B cell (primary cell): Measurements from ENCODE around the gene SYT14. TPM values are rescaled to one million over a fixed set of nuclear protein-coding genes. Genes with fewer than 3 reads are reported as not detected.

Experiments
- ATAC-seq: fragments of 200-7000 bp; cut with Tn5 transposase; one replicate; pipeline ENCODE4 v1.10.0; 2021; ENCODE audit warnings: low read depth, mild to moderate bottlenecking, moderate number of reproducible peaks, moderate library complexity
- CTCF ChIA-PET: fragments of 350-600 bp; sonication (Branson Sonifier 250); formaldehyde crosslinking; loops from one replicate; lab custom pipeline; 2021; ENCODE audit warnings: antibody characterized with exemption, inconsistent platforms; lab: Charles Lee
- POLR2A ChIA-PET: fragments of 350-600 bp; sonication (Branson Sonifier 250); formaldehyde crosslinking; loops from one replicate; lab custom pipeline; 2021; ENCODE audit warnings: antibody characterized with exemption; lab: Charles Lee
- DNase-seq: peaks from one replicate; pipeline ENCODE4 v3.0.0; 2013
- H2AFZ ChIP-seq: 2 replicates; pipeline ENCODE4 v1.6.1; 2012; ENCODE audit warnings: mild to moderate bottlenecking, low read depth, low read length; ENCODE audit not compliant: insufficient read depth, poor library complexity, severe bottlenecking
- H3K27ac ChIP-seq, 2 donors: 1 replicate in 1 of 2; 2 replicates in 1 of 2; pipeline ENCODE4 v1.5.1; 2012 to 2013; ENCODE audit warnings: low read length in 2 of 2, mild to moderate bottlenecking in 2 of 2, moderate library complexity in 1 of 2
- H3K27me3 ChIP-seq, 4 experiments: fragments of 200-600 bp in 1 of 4; sonication (generic) in 1 of 4; replicated peaks in 1 of 4; 1 replicate in 2 of 4; 2 replicates in 2 of 4; pipeline versions ENCODE4 v1.6.1 to v1.7.0; 2013 to 2016; ENCODE audit warnings: low read length in 3 of 4, mild to moderate bottlenecking in 2 of 4, mixed read lengths in 1 of 4, moderate library complexity in 1 of 4; ENCODE audit not compliant: insufficient read depth in 4 of 4, control insufficient read depth in 3 of 4; ENCODE audit errors: control extremely low read depth in 1 of 4
- H3K36me3 ChIP-seq, 2 experiments: replicated peaks in 1 of 2; 1 replicate in 1 of 2; 2 replicates in 1 of 2; pipeline versions ENCODE4 v1.6.1 to v1.7.1; 2013; ENCODE audit warnings: low read length in 1 of 2; ENCODE audit not compliant: insufficient read depth in 2 of 2, control insufficient read depth in 1 of 2; ENCODE audit errors: control extremely low read depth in 1 of 2, extremely low read depth in 1 of 2
- H3K4me1 ChIP-seq, 2 donors: fragments of 200-600 bp in 1 of 2; sonication (generic) in 1 of 2; 1 replicate in 1 of 2; 2 replicates in 1 of 2; pipeline versions ENCODE4 v1.5.1 to v1.6.1; 2013 to 2017; ENCODE audit warnings: low read length in 2 of 2; ENCODE audit not compliant: control insufficient read depth in 2 of 2, insufficient read depth in 2 of 2
- H3K4me2 ChIP-seq: replicated peaks from 2 replicates; pipeline ENCODE3; 2012; ENCODE audit warnings: mild to moderate bottlenecking, low read depth, low read length; ENCODE audit not compliant: poor library complexity, severe bottlenecking
- H3K4me3 ChIP-seq, 5 experiments: fragments of 200-600 bp in 1 of 5; sonication (generic) in 1 of 5; 1 replicate in 3 of 5; 2 replicates in 2 of 5; pipeline versions ENCODE4 v1.5.1 to v1.7.0; 2011 to 2016; ENCODE audit warnings: low read length in 4 of 5, mild to moderate bottlenecking in 4 of 5, low read depth in 2 of 5, control low read depth in 1 of 5, moderate library complexity in 1 of 5; ENCODE audit not compliant: insufficient read depth in 1 of 5; ENCODE audit errors: control extremely low read depth in 1 of 5, extremely low read depth in 1 of 5
- H3K79me2 ChIP-seq: fragments of 200-600 bp; sonication (generic); one replicate; pipeline ENCODE4 v1.6.0; 2016; ENCODE audit warnings: low read length; ENCODE audit not compliant: control insufficient read depth, insufficient read depth
- H3K9ac ChIP-seq: fragments of 200-600 bp; sonication (generic); 2 replicates; pipeline ENCODE4 v1.6.1; 2017; ENCODE audit warnings: mild to moderate bottlenecking, low read length, moderate library complexity
- H3K9me3 ChIP-seq, 3 donors: one replicate each; pipeline versions ENCODE4 v1.6.1 to v1.7.1; 2013; ENCODE audit warnings: low read length in 2 of 3; ENCODE audit not compliant: control insufficient read depth in 2 of 3, insufficient read depth in 1 of 3; ENCODE audit errors: control extremely low read depth in 1 of 3
- H4K20me1 ChIP-seq: 2 replicates; pipeline ENCODE4 v1.6.0; 2012; ENCODE audit warnings: mild to moderate bottlenecking, low read length; ENCODE audit not compliant: insufficient read depth, control insufficient read depth, poor library complexity, severe bottlenecking
- H3K27ac Mint-ChIP-seq: one replicate; pipeline ENCODE4 v1.8.0; 2021; ENCODE audit warnings: mixed read lengths
- H3K27me3 Mint-ChIP-seq: one replicate; pipeline ENCODE4 v1.8.0; 2021; ENCODE audit warnings: mixed read lengths
- H3K4me1 Mint-ChIP-seq: one replicate; pipeline ENCODE4 v1.8.0; 2021; ENCODE audit warnings: mixed read lengths
- H3K4me3 Mint-ChIP-seq: one replicate; pipeline ENCODE4 v1.8.0; 2021; ENCODE audit warnings: mixed read lengths
- H3K9me3 Mint-ChIP-seq: one replicate; pipeline ENCODE4 v1.8.0; 2022; ENCODE audit warnings: mixed read lengths; ENCODE audit not compliant: insufficient read depth
- EZH2 ChIP-seq: IDR thresholded peaks from 2 replicates; pipeline ENCODE4 v1.6.1; 2012; ENCODE audit warnings: borderline replicate concordance, low read depth, mild to moderate bottlenecking, moderate library complexity, low read length; ENCODE audit not compliant: insufficient read depth, poor library complexity, severe bottlenecking
- WGBS: methylation state at CpG from one replicate; pipeline ENCODE4 v1.1.5; 2013; ENCODE audit warnings: missing lambda C conversion rate; ENCODE audit not compliant: insufficient coverage; 5-methylcytosine and 5-hydroxymethylcytosine counted together
- intact Hi-C: fragments of 100-400 bp; cut with micrococcal nuclease; formaldehyde crosslinking; loops from one replicate; pipeline ENCODE4 v1.10.0; 2022
- polyA plus RNA-seq: library from polyadenylated mRNA; depleted of rRNA; stranded (reverse); fragments of >200 nt; gene quantifications from 2 replicates; pipeline ENCODE4 v1.2.3, GENCODE V29; 2012
- total RNA-seq, 2 donors: library from RNA; stranded (reverse); fragments of 120-200 nt in 1 of 2; gene quantifications; 1 replicate in 1 of 2; 2 replicates in 1 of 2; pipeline versions ENCODE4 v1.2.3 to v1.2.4, GENCODE V29; 2013 to 2022
- TF ChIP-seq, protein P1 (sequence below): fragments of 200-600 bp; IDR thresholded peaks from one replicate; pipeline ENCODE4 v1.8.0; 2022; ENCODE audit warnings: antibody characterized with exemption, mild to moderate bottlenecking

SYT14 gene
- total and polyA plus RNA-seq, 2 donors (not counting 1 experiment from before 2014, with no cell fraction given) = not detected

GRCh38 chr1:210021145-210021860 is 83.3 kb downstream of the SYT14 start:
- Histone ChIP-seq H3K4me3 (no peak overlapping the region), H3K27ac (no peak overlapping the region), H3K4me1 (no peaks in the 10 kb centered on the region), H3K4me2 (no peak overlapping the region), H3K79me2 (no peaks in the 10 kb centered on the region), H3K9me3 (no peaks in the 10 kb centered on the region), H2AFZ (no peak overlapping the region), H4K20me1 (no peaks in the 10 kb centered on the region), H3K27me3 (no peaks in the 10 kb centered on the region), H3K36me3 (no peaks in the 10 kb centered on the region), H3K9ac (no peak overlapping the region)
- Mint-ChIP-seq H3K4me3 (no peak overlapping the region), H3K4me1 (no peaks in the 10 kb centered on the region), H3K27ac (no peak overlapping the region), H3K9me3 (no peaks in the 10 kb centered on the region), H3K27me3 (peaks cover 1% of the 10 kb centered on the region)
- ChIA-PET CTCF (no interaction called here), POLR2A (no interaction called here)
- no peak for TF ChIP-seq EZH2
- TF ChIP-seq, protein P1, sequence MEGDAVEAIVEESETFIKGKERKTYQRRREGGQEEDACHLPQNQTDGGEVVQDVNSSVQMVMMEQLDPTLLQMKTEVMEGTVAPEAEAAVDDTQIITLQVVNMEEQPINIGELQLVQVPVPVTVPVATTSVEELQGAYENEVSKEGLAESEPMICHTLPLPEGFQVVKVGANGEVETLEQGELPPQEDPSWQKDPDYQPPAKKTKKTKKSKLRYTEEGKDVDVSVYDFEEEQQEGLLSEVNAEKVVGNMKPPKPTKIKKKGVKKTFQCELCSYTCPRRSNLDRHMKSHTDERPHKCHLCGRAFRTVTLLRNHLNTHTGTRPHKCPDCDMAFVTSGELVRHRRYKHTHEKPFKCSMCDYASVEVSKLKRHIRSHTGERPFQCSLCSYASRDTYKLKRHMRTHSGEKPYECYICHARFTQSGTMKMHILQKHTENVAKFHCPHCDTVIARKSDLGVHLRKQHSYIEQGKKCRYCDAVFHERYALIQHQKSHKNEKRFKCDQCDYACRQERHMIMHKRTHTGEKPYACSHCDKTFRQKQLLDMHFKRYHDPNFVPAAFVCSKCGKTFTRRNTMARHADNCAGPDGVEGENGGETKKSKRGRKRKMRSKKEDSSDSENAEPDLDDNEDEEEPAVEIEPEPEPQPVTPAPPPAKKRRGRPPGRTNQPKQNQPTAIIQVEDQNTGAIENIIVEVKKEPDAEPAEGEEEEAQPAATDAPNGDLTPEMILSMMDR = no peak
- no CpG with 5 or more reads among the region's 4 CpGs for WGBS
- ATAC-seq (no peak), DNase-seq (no peak)
- intact Hi-C loops = no loop called here

DNA sequence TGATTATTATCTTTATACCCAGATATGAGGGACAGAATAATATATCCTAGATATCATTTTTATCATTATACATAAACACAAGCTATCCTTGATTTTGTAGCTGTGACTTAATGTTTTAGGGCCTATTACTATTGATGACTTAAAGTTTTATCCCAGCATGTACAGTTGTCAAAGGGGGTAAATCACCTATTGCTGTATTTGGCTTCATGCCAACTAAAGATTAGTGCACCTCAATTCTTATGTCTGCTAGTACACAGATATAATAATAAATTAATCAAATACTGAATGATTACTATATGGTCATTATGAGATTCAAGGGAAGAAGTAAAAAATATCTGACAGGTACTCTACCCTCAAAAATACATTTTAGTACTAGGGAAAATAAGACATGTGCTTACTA is 84.0 kb downstream of the SYT14 start:
- intact Hi-C loops = no loop called here
- Mint-ChIP-seq H3K27me3 (no peaks in the 10 kb centered on the region), H3K27ac (no peak overlapping the region), H3K9me3 (no peaks in the 10 kb centered on the region), H3K4me1 (no peaks in the 10 kb centered on the region), H3K4me3 (no peak overlapping the region)
- TF ChIP-seq EZH2 = no peak
- Histone ChIP-seq H3K9me3 (no peaks in the 10 kb centered on the region), H3K27ac (no peak overlapping the region), H4K20me1 (no peaks in the 10 kb centered on the region), H3K4me2 (no peak overlapping the region), H3K79me2 (no peaks in the 10 kb centered on the region), H3K4me3 (no peak overlapping the region), H3K4me1 (no peaks in the 10 kb centered on the region), H3K36me3 (no peaks in the 10 kb centered on the region), H3K27me3 (no peaks in the 10 kb centered on the region), H3K9ac (no peak overlapping the region), H2AFZ (no peak overlapping the region)
- ATAC-seq (no peak), DNase-seq (no peak)
- POLR2A ChIA-PET = no interaction called here
- CTCF ChIA-PET = no interaction called here
